ENCODE measurements around the gene YJEFN3. TPM values are rescaled to one million over a fixed set of nuclear protein-coding genes. Genes with fewer than 3 reads are reported as not detected.

Gene YJEFN3
- total RNA-seq, 1 experiment from 2014 or later: 25.3 TPM

DNA sequence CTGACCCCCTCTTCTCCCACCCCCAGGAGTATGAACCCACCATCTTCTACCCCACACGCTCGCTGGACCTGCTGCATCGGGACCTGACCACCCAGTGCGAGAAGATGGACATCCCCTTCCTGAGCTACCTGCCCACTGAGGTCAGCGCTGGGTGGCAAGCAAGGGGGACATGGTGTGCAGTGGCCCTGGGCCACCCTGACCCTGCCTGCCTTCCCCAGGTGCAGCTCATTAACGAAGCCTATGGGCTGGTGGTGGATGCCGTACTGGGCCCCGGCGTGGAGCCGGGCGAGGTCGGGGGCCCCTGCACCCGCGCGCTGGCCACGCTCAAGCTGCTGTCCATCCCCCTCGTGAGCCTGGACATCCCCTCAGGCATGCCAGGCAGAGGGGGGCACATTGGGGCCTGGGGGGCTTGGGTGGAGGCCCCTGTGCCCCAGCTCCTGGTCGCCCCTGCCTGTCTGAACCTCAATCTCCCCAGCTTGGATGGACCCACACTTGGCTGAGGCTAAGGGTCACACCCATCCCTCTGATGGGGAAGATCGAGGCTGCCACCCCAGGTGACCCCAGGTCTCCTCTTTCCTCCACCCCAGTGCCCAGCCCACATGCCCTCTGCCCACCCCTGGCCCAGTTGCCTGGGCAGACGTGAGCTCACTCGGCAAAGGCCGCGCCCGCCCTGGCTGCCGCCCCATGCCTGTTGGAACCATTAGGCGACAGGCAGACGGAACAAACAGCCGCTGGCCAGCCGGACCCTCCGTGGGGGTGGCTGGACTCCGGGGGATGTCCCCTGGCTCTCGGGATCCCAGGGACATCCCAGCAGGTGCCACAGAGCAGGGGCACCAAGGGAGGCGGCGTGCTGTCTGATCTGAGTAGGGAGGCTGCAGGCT is 6.8 kb downstream of the YJEFN3 start (continued):
- TF ChIP-seq, protein P1, sequence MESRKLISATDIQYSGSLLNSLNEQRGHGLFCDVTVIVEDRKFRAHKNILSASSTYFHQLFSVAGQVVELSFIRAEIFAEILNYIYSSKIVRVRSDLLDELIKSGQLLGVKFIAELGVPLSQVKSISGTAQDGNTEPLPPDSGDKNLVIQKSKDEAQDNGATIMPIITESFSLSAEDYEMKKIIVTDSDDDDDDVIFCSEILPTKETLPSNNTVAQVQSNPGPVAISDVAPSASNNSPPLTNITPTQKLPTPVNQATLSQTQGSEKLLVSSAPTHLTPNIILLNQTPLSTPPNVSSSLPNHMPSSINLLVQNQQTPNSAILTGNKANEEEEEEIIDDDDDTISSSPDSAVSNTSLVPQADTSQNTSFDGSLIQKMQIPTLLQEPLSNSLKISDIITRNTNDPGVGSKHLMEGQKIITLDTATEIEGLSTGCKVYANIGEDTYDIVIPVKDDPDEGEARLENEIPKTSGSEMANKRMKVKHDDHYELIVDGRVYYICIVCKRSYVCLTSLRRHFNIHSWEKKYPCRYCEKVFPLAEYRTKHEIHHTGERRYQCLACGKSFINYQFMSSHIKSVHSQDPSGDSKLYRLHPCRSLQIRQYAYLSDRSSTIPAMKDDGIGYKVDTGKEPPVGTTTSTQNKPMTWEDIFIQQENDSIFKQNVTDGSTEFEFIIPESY (IDR thresholded peaks at IDR 0.05; ENCODE audit: extremely low read depth, insufficient replicate concordance, low read length): no peak
- TF ChIP-seq, protein P2, sequence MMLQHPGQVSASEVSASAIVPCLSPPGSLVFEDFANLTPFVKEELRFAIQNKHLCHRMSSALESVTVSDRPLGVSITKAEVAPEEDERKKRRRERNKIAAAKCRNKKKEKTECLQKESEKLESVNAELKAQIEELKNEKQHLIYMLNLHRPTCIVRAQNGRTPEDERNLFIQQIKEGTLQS (IDR thresholded peaks at IDR 0.05): no peak
- TF ChIP-seq POLR2AphosphoS5 (IDR thresholded peaks at IDR 0.05; ENCODE audit: low read depth, low read length): no peak
- TF ChIP-seq, protein P3, sequence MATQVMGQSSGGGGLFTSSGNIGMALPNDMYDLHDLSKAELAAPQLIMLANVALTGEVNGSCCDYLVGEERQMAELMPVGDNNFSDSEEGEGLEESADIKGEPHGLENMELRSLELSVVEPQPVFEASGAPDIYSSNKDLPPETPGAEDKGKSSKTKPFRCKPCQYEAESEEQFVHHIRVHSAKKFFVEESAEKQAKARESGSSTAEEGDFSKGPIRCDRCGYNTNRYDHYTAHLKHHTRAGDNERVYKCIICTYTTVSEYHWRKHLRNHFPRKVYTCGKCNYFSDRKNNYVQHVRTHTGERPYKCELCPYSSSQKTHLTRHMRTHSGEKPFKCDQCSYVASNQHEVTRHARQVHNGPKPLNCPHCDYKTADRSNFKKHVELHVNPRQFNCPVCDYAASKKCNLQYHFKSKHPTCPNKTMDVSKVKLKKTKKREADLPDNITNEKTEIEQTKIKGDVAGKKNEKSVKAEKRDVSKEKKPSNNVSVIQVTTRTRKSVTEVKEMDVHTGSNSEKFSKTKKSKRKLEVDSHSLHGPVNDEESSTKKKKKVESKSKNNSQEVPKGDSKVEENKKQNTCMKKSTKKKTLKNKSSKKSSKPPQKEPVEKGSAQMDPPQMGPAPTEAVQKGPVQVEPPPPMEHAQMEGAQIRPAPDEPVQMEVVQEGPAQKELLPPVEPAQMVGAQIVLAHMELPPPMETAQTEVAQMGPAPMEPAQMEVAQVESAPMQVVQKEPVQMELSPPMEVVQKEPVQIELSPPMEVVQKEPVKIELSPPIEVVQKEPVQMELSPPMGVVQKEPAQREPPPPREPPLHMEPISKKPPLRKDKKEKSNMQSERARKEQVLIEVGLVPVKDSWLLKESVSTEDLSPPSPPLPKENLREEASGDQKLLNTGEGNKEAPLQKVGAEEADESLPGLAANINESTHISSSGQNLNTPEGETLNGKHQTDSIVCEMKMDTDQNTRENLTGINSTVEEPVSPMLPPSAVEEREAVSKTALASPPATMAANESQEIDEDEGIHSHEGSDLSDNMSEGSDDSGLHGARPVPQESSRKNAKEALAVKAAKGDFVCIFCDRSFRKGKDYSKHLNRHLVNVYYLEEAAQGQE (IDR thresholded peaks at IDR 0.05; ENCODE audit: low read depth): no peak
- no peak for TF ChIP-seq ELF1 (IDR thresholded peaks at IDR 0.05; ENCODE audit: borderline replicate concordance, low read depth)
- TF ChIP-seq SIN3A (IDR thresholded peaks at IDR 0.05; ENCODE audit: low read depth): no peak
- TF ChIP-seq YY1 (IDR thresholded peaks at IDR 0.05; ENCODE audit: extremely low read depth, insufficient replicate concordance, low read depth, low read length): no peak
